Coronary artery (tissue), 2 donors: ENCODE data around the gene OVAAL.

Source experiments
- DNase-seq: peaks from one replicate; pipeline ENCODE4 v3.0.0-alpha.2; 2017; ENCODE audit warnings: low spot score
- H3K27ac ChIP-seq, 2 donors: fragments of 200-600 bp; sonication (generic); one replicate each; pipeline ENCODE4 v1.5.1; 2016 to 2019
- H3K4me3 ChIP-seq: fragments of 200-600 bp; sonication (generic); 2 replicates; pipeline ENCODE4 v1.5.1; 2016; ENCODE audit warnings: mild to moderate bottlenecking, moderate library complexity
- CTCF ChIP-seq: fragments of 200-600 bp; sonication (generic); IDR thresholded peaks from one replicate; pipeline ENCODE4 v1.5.1; 2019; ENCODE audit warnings: antibody characterized with exemption

OVAAL gene

GRCh38 chr1:180603850-180604226, 45.1 kb downstream of the OVAAL start:
- TF ChIP-seq CTCF, result no peak
- DNase-seq, result no peak
- no peak overlapping the region for H3K27ac ChIP-seq

GRCh38 chr1:180606155-180606554, 47.4 kb downstream of the OVAAL start:
- Histone ChIP-seq H3K4me3 (no peak overlapping the region), H3K27ac (no peak overlapping the region)
- TF ChIP-seq CTCF, result no peak
- DNase-seq, result no peak

More at GRCh38 chr1:180603850-180604226, 45.1 kb downstream of the OVAAL start:
- H3K4me3 ChIP-seq, result no peak overlapping the region

DNA sequence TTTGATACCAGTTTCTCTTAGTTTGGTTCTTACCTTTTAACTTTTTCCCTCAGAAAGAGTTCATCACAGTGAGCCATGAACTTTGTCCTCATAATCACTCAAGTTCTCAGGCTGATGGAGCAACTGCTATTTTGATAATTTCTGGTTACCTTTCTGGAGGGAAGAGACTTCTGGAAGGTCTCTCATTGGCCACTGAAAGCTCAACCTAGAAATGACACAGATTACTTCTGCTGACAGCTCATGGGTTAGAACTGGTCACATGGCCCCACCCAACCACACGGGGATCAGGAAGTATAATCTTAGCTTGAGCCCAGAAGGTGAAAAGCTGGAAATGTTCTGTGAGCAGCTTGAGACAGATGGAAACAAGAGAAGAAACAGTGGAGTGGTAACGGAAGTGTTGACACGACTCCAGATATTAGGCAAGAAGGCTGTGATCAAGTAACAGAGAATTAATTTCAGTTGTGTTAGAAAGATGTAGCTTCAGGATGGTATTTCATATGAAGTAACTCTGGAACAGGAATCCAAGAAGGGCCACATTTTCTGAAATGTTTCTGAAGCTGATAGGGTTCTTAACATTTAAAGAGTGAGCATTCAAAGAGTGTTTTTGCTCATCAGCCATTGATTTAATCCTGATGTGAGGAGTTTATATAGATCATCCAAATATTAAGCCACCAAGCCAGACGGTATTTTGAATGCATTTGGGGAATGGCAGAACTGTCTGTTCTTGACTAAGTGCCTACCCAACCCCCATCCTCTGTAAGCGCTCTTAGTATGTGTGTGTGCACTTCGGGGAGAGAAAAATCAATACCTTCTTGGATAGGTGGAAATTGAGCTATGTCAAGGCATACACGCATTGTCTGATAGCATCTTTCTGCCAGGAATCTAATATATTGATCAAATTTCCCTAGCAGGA, 51.1 kb downstream of the OVAAL start:
- no peak overlapping the region for H3K27ac ChIP-seq
- no peak for DNase-seq
- TF ChIP-seq CTCF, result no peak
- H3K4me3 ChIP-seq, result no peak overlapping the region

GRCh38 chr1:180610556-180611015, 51.8 kb downstream of the OVAAL start:
- H3K4me3 ChIP-seq, result no peak overlapping the region
- TF ChIP-seq CTCF, result no peak
- H3K27ac ChIP-seq, result no peak overlapping the region
- DNase-seq, result no peak

DNA sequence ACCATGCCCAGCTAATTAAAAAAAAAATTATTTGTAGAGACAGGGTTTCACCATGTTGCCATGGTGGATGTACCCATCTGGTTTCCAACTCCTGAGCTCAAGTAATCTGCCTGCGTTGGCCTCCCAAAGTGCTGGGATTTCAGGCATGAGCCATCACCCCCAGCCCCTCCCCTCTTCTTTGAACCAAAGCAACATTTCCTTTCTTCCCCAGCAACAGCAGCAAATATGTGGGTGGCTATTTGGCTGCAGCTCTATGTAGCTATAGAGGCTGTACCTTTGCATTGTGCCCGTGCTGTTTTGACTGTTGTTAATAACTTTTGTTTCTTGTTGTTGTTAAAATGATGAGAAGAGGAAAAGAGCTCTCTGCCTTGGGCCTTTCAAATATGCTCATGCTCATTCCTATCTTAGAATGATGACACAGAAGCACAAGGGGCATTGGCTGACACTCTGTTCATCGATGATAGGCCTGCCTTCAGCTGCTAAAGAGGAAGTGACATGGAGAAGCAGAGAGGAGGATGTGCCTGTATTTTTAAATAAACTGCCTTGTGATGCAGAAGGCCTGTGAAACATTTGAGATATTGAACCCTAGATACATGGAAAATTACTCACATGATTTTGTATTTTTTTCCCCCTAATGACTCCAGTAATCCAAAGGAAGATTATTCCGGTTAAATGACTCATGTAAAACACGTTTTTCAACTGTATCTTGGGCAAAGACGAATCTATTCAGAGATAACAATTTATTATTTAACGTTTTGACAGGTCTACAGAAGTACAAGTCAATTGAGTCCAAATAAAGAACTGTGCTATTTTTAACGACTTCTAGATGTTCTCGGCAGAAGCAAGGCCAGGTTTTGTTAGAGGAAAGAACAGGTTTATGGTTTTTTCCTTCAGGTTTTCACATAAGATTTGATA, 52.5 kb downstream of the OVAAL start:
- DNase-seq, result no peak
- no peak for TF ChIP-seq CTCF
- Histone ChIP-seq H3K27ac (peak overlapping the region in 1 of 2 donors; percentile 0), H3K4me3 (no peak overlapping the region)

DNA sequence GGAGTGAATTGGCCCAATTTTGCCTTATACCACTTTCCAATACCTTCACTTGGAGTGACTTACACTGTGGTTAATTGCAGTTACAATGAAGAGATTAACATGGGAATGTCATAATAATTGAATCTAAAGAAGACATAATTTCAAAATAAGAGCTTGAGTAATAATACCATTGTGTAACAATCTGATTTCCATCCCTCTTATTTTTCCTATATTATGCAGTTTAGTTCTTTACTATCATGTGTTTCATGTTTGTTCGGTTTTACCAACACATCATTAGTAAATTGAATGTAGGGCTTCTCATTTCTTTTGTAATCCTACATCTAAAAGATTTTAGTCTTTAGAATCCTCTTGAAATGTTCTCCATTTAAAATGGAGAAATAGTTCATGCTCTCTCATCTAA, 53.9 kb downstream of the OVAAL start:
- Histone ChIP-seq H3K4me3 (no peak overlapping the region), H3K27ac (no peak overlapping the region)
- no peak for TF ChIP-seq CTCF

More for the DNA sequence above, 53.9 kb downstream of the OVAAL start:
- no peak for DNase-seq
